Esophagus squamous epithelium (tissue), 5 donors: Measurements from ENCODE around the gene FXYD5. TPM values are rescaled to one million over a fixed set of nuclear protein-coding genes. Genes with fewer than 3 reads are reported as not detected.

Source experiments
- DNase-seq: peaks from one replicate; lab custom pipeline; 2025; lab: John Stamatoyannopoulos, UW
- H3K27ac ChIP-seq, 4 donors: fragments of 200-600 bp; sonication (generic); one replicate each; pipeline ENCODE4 v1.5.1; 2016 to 2019; ENCODE audit warnings: mild to moderate bottlenecking in 1 of 4
- H3K27me3 ChIP-seq, 4 donors: fragments of 200-600 bp; sonication (generic); 1 replicate in 3 of 4; 2 replicates in 1 of 4; pipeline versions ENCODE4 v1.5.1 to v1.6.0; 2017 to 2021; ENCODE audit warnings: antibody characterized with exemption in 1 of 4
- H3K36me3 ChIP-seq, 3 donors: fragments of 200-600 bp; sonication (generic); one replicate each; pipeline ENCODE4 v1.5.1; 2016 to 2019
- H3K4me1 ChIP-seq, 3 donors: fragments of 200-600 bp; sonication (generic); one replicate each; pipeline ENCODE4 v1.5.1; 2017 to 2019
- H3K4me3 ChIP-seq, 4 donors: fragments of 200-600 bp; sonication (generic); 1 replicate in 3 of 4; 2 replicates in 1 of 4; pipeline ENCODE4 v1.5.1; 2016 to 2019; ENCODE audit warnings: mild to moderate bottlenecking in 2 of 4, moderate library complexity in 1 of 4
- H3K9me3 ChIP-seq, 3 donors: fragments of 200-600 bp; sonication (generic); one replicate each; pipeline ENCODE4 v1.5.1; 2016 to 2019
- POLR2A ChIP-seq, 4 donors: fragments of 450-650 bp; IDR thresholded peaks; one replicate each; pipeline ENCODE4 v1.6.1; 2017; ENCODE audit warnings: antibody characterized with exemption in 4 of 4, mild to moderate bottlenecking in 4 of 4, moderate library complexity in 3 of 4
- WGBS, 2 donors: methylation state at CpG; one replicate each; pipeline ENCODE4 v1.1.5; 2018; 5-methylcytosine and 5-hydroxymethylcytosine counted together
- intact Hi-C: fragments of 100-400 bp; cut with DNase I; formaldehyde crosslinking; loops from one replicate; pipeline ENCODE4 v1.15.0; 2022
- total RNA-seq, 4 donors: library from RNA; depleted of rRNA; stranded (reverse); fragments of >200 nt; gene quantifications; one replicate each; pipeline ENCODE4 v1.1.0, GENCODE V29; 2016
- TF ChIP-seq, protein P1 (sequence below), 6 experiments: fragments of 450-650 bp in 4 of 6; fragments of 200-600 bp in 2 of 6; sonication (generic) in 2 of 6; IDR thresholded peaks; one replicate each; pipeline ENCODE4 v1.5.1; 2016 to 2019; ENCODE audit warnings: antibody characterized with exemption in 6 of 6, mild to moderate bottlenecking in 4 of 6, moderate library complexity in 4 of 6
- donor health status: DM: yes; HTN: yes; CAD: no.

The FXYD5 gene
- total RNA-seq, 4 donors from 2014 or later, result 39.3 to 146 (median 45.7) TPM

GRCh38 chr19:35144600-35145436, 9.7 kb upstream of the FXYD5 start:
- intact Hi-C loops, result loop anchor here (5.0 kb wide), 2 partner anchors 78 to 127 kb away; no protein-coding TSS in a partner anchor
- H3K4me3 ChIP-seq, result no peak overlapping the region
- TF ChIP-seq, protein P1, sequence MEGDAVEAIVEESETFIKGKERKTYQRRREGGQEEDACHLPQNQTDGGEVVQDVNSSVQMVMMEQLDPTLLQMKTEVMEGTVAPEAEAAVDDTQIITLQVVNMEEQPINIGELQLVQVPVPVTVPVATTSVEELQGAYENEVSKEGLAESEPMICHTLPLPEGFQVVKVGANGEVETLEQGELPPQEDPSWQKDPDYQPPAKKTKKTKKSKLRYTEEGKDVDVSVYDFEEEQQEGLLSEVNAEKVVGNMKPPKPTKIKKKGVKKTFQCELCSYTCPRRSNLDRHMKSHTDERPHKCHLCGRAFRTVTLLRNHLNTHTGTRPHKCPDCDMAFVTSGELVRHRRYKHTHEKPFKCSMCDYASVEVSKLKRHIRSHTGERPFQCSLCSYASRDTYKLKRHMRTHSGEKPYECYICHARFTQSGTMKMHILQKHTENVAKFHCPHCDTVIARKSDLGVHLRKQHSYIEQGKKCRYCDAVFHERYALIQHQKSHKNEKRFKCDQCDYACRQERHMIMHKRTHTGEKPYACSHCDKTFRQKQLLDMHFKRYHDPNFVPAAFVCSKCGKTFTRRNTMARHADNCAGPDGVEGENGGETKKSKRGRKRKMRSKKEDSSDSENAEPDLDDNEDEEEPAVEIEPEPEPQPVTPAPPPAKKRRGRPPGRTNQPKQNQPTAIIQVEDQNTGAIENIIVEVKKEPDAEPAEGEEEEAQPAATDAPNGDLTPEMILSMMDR (IDR thresholded peaks at IDR 0.05), result no peak
- no peak for TF ChIP-seq POLR2A (IDR thresholded peaks at IDR 0.05)
- H3K36me3 ChIP-seq, result no peaks in the 10 kb centered on the region
- H3K4me1 ChIP-seq, result peaks cover 20 to 38% (median 26%) of the 10 kb centered on the region in 3 donors
- DNase-seq, result no peak
- no peaks in the 10 kb centered on the region for H3K9me3 ChIP-seq
- H3K27ac ChIP-seq, result no peak overlapping the region
- 10 to 17% methylated on average over 7 to 8 of the region's 15 CpGs for WGBS, 2 donors
- peaks cover 0 to 38% (median 9%) of the 10 kb centered on the region in 4 donors for H3K27me3 ChIP-seq

DNA sequence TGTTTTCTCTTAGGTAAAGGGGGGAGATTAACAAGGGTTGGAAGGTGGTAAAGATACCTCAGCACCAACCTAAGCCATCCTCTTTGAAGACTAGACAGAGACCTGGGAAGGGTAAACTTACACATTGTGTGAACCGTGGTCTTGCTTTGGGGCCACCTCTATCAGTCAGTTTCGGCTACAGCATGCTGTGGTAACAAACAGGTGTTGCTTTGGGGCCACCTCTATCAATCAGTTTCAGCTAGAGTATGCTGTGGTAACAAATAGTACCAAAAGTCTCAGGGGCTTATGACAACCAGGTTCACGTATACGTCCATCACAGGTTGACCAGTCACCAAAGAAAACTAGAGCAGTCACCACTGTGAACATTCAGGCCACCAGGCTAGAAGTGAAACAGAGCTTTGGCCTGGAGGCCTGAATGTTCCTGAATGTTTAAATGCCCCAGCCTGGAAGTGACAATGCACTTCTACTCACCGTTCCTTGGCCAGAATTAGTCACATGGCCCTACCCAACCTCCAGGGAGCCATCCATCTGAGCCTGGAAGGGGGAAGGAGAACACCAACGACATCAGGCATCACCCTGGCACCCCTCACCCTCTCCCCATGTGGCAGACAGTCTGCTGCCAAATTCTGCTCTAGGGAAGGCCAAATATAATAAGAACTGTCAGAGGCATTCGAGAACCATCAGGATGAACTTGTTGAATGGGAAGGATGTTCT, 7.6 kb upstream of the FXYD5 start:
- no peak overlapping the region for H3K4me3 ChIP-seq
- H3K27ac ChIP-seq, result no peak overlapping the region
- peaks cover 14 to 19% (median 19%) of the 10 kb centered on the region in 3 donors for H3K4me1 ChIP-seq
- WGBS, 2 donors, result 65 to 83% methylated on average over 4 to 5 of the region's 7 CpGs
- TF ChIP-seq, protein P1 (IDR thresholded peaks at IDR 0.05), result no peak
- no peak for TF ChIP-seq POLR2A (IDR thresholded peaks at IDR 0.05)
- DNase-seq, result no peak
- no peaks in the 10 kb centered on the region for H3K9me3 ChIP-seq
- H3K27me3 ChIP-seq, result peaks cover 0 to 43% (median 9%) of the 10 kb centered on the region in 4 donors
- no peaks in the 10 kb centered on the region for H3K36me3 ChIP-seq
- intact Hi-C loops, result no loop called here

DNA sequence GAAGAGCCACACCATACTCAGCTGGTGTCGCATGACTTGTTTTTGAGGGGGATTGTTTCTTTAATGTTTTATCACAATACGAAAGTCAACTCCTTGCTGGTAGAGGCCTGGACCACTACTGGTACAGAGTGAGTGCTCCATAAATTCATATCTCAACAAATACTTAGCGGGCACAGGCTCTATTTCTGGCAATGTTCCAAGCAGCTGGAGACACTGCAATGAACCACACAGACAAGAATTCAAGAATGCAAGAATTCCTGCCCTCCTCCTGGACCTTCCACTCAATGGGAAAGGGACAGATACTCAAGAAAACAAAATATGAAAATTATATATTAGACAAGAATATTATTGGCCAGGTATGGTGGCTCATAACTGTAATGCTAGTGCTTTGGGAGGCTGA, 5.1 kb upstream of the FXYD5 start:
- no peak for TF ChIP-seq POLR2A (IDR thresholded peaks at IDR 0.05)
- TF ChIP-seq, protein P1 (IDR thresholded peaks at IDR 0.05), result no peak
- intact Hi-C loops, result no loop called here
- Histone ChIP-seq H3K27me3 (peaks cover 0 to 33% (median 3%) of the 10 kb centered on the region in 4 donors), H3K27ac (no peak overlapping the region), H3K36me3 (no peaks in the 10 kb centered on the region), H3K4me3 (no peak overlapping the region), H3K4me1 (peaks cover 10 to 14% (median 13%) of the 10 kb centered on the region in 3 donors), H3K9me3 (no peaks in the 10 kb centered on the region)
- WGBS, 2 donors, result 76 to 87% methylated on average over 3 of the region's 3 CpGs
- no peak for DNase-seq

DNA sequence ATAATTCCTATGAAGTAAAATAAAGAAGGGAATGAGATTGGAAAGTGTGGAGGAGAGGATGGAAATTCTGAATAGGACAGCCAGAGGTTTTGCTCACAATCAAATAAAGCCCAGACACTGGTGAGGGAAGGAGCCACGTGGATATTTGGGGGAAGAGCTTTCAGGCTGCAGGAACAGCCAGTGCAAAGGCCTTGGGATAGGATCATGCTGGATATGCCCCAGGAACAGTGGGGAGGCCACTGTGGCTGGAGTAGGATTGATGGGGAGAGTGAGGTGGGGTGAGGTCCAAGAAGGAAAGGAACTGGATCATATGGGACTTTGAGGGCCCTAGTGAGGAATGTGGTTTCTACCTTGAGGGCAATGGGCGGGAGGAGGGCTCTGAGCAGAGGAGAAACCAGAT, 4.1 kb upstream of the FXYD5 start:
- Histone ChIP-seq H3K27ac (no peak overlapping the region), H3K36me3 (no peaks in the 10 kb centered on the region), H3K4me1 (peaks cover 10 to 24% (median 19%) of the 10 kb centered on the region in 3 donors), H3K27me3 (peaks cover 0 to 30% (median 3%) of the 10 kb centered on the region in 4 donors), H3K9me3 (no peaks in the 10 kb centered on the region), H3K4me3 (no peak overlapping the region)
- intact Hi-C loops, result no loop called here
- no peak for TF ChIP-seq POLR2A (IDR thresholded peaks at IDR 0.05)
- TF ChIP-seq, protein P1 (IDR thresholded peaks at IDR 0.05), result no peak
- no peak for DNase-seq
- WGBS, 2 donors, result 70 to 76% methylated on average over 2 of the region's 2 CpGs
